H1 (cell line): ENCODE results near the gene ITLN1. TPM values are rescaled to one million over a fixed set of nuclear protein-coding genes. Genes with fewer than 3 reads are reported as not detected.

ENCODE experiments used
- CTCF ChIA-PET: fragments of 300-600 bp; sonication (Branson Sonifier 250); formaldehyde crosslinking; loops from one replicate; lab custom pipeline; 2021; ENCODE audit not compliant: partially characterized antibody; lab: Charles Lee
- POLR2A ChIA-PET: fragments of 300-600 bp; sonication (Branson Sonifier 250); formaldehyde crosslinking; loops from one replicate; lab custom pipeline; 2021; ENCODE audit warnings: inconsistent platforms; ENCODE audit not compliant: partially characterized antibody; lab: Charles Lee
- DNase-seq, 2 experiments: peaks; one replicate each; pipeline versions ENCODE4 v3.0.0 to v3.0.0-alpha.2; 2010 to 2022; ENCODE audit warnings: low spot score in 2 of 2, low read depth in 1 of 2, mixed read lengths in 1 of 2
- FAIRE-seq: peaks from 2 replicates; lab custom pipeline; 2011; peaks lifted over from hg19 to GRCh38; lab: Jason Lieb, UNC
- H2AFZ ChIP-seq: 2 replicates; pipeline ENCODE4 v1.8.1; 2012; ENCODE audit warnings: low read length, inconsistent platforms
- H2AK5ac ChIP-seq: 2 replicates; pipeline ENCODE4 v1.6.1; 2013; ENCODE audit warnings: low read depth, low read length
- H2BK120ac ChIP-seq: replicated peaks from 2 replicates; pipeline ENCODE3; 2013; ENCODE audit warnings: low read depth, low read length, inconsistent platforms
- H2BK12ac ChIP-seq: 2 replicates; pipeline ENCODE4 v1.6.1; 2013; ENCODE audit warnings: low read depth, low read length
- H2BK15ac ChIP-seq: 2 replicates; pipeline ENCODE4 v1.6.1; 2013; ENCODE audit warnings: low read length
- H2BK20ac ChIP-seq: 2 replicates; pipeline ENCODE4 v1.6.1; 2013; ENCODE audit warnings: low read length
- H2BK5ac ChIP-seq: 2 replicates; pipeline ENCODE4 v1.6.1; 2013; ENCODE audit warnings: low read depth, low read length
- H3K14ac ChIP-seq: 2 replicates; pipeline ENCODE4 v1.6.1; 2013; ENCODE audit warnings: inconsistent platforms; ENCODE audit not compliant: insufficient read length
- H3K18ac ChIP-seq: 2 replicates; pipeline ENCODE4 v1.6.1; 2013; ENCODE audit warnings: low read length; ENCODE audit errors: extremely low read depth
- H3K23ac ChIP-seq: 2 replicates; pipeline ENCODE4 v1.6.1; 2013; ENCODE audit warnings: inconsistent platforms; ENCODE audit not compliant: insufficient read length
- H3K23me2 ChIP-seq: 2 replicates; pipeline ENCODE4 v1.6.1; 2013; ENCODE audit warnings: low read depth, low read length
- H3K27ac ChIP-seq: 2 replicates; pipeline ENCODE4 v1.6.1; 2011; ENCODE audit warnings: low read depth, low read length, inconsistent platforms
- H3K27me3 ChIP-seq, 4 experiments: replicated peaks in 1 of 4; 1 replicate in 1 of 4; 2 replicates in 3 of 4; pipeline versions ENCODE4 v1.6.1 to v1.8.1; 2011 to 2013; ENCODE audit warnings: low read length in 3 of 4, mild to moderate bottlenecking in 3 of 4, inconsistent platforms in 2 of 4, mixed read lengths in 2 of 4, moderate library complexity in 1 of 4; ENCODE audit not compliant: control insufficient read depth in 3 of 4, insufficient read depth in 3 of 4; ENCODE audit errors: extremely low read depth in 1 of 4
- H3K36me3 ChIP-seq, 4 experiments: 2 replicates each; pipeline versions ENCODE4 v1.6.1 to v1.8.1; 2011 to 2013; ENCODE audit warnings: mild to moderate bottlenecking in 4 of 4, low read length in 3 of 4, moderate library complexity in 2 of 4, control low read depth in 1 of 4, inconsistent platforms in 1 of 4; ENCODE audit not compliant: insufficient read depth in 4 of 4, control insufficient read depth in 2 of 4
- H3K4ac ChIP-seq: replicated peaks from 2 replicates; pipeline ENCODE3; 2013; ENCODE audit warnings: low read length, low read depth, mixed read lengths, inconsistent platforms; ENCODE audit not compliant: insufficient read length
- H3K4me1 ChIP-seq, 4 experiments: replicated peaks in 1 of 4; 1 replicate in 1 of 4; 2 replicates in 3 of 4; pipeline versions ENCODE4 v1.6.1 to v1.8.1; 2011 to 2013; ENCODE audit warnings: low read length in 3 of 4, inconsistent platforms in 2 of 4, mixed read lengths in 1 of 4; ENCODE audit not compliant: insufficient read depth in 4 of 4, control insufficient read depth in 3 of 4
- H3K4me2 ChIP-seq, 2 experiments: 2 replicates each; pipeline versions ENCODE4 v1.6.1 to v1.8.1; 2011 to 2013; ENCODE audit warnings: low read depth in 2 of 2, low read length in 2 of 2, control low read depth in 1 of 2, inconsistent platforms in 1 of 2, mild to moderate bottlenecking in 1 of 2; ENCODE audit not compliant: insufficient read depth in 1 of 2
- H3K4me3 ChIP-seq, 4 experiments: fragments of 200-600, 300-600 bp in 1 of 4; sonication (generic), shearing (Covaris generic), sonication (Bioruptor Twin) in 1 of 4; 2 replicates each; pipeline versions ENCODE4 v1.5.1 to v1.8.1; 2011 to 2016; ENCODE audit warnings: low read length in 4 of 4, low read depth in 3 of 4, control low read depth in 2 of 4, inconsistent platforms in 2 of 4, mild to moderate bottlenecking in 2 of 4, mixed read lengths in 1 of 4, moderate library complexity in 1 of 4; ENCODE audit not compliant: insufficient read depth in 2 of 4; ENCODE audit errors: extremely low read depth in 1 of 4
- H3K56ac ChIP-seq: replicated peaks from 2 replicates; pipeline ENCODE3; 2013; ENCODE audit warnings: low read depth, mild to moderate bottlenecking, mixed read lengths, low read length, inconsistent platforms; ENCODE audit not compliant: insufficient read length
- H3K79me1 ChIP-seq: 2 replicates; pipeline ENCODE4 v1.6.1; 2013; ENCODE audit warnings: low read depth, low read length, control low read depth
- H3K79me2 ChIP-seq, 2 experiments: 2 replicates each; pipeline versions ENCODE4 v1.6.1 to v1.8.1; 2012 to 2013; ENCODE audit warnings: low read length in 2 of 2, mild to moderate bottlenecking in 2 of 2, inconsistent platforms in 1 of 2; ENCODE audit not compliant: insufficient read depth in 2 of 2, control insufficient read depth in 1 of 2
- H3K9ac ChIP-seq, 4 experiments: replicated peaks in 1 of 4; 1 replicate in 1 of 4; 2 replicates in 3 of 4; pipeline versions ENCODE4 v1.6.1 to v1.8.1; 2011 to 2013; ENCODE audit warnings: low read depth in 3 of 4, low read length in 3 of 4, control low read depth in 2 of 4, mild to moderate bottlenecking in 2 of 4, moderate library complexity in 2 of 4, inconsistent platforms in 1 of 4; ENCODE audit errors: extremely low read depth in 1 of 4
- H3K9me3 ChIP-seq, 2 experiments: 2 replicates each; pipeline versions ENCODE4 v1.6.1 to v1.8.1; 2012 to 2013; ENCODE audit warnings: mild to moderate bottlenecking in 2 of 2, moderate library complexity in 2 of 2, control low read depth in 1 of 2, inconsistent platforms in 1 of 2, low read depth in 1 of 2, low read length in 1 of 2, mixed read lengths in 1 of 2; ENCODE audit not compliant: insufficient read depth in 2 of 2
- H4K20me1 ChIP-seq, 2 experiments: replicated peaks in 1 of 2; 2 replicates each; pipeline versions ENCODE3 to v1.8.1; 2011 to 2013; ENCODE audit warnings: inconsistent platforms in 2 of 2, low read length in 2 of 2, mild to moderate bottlenecking in 1 of 2; ENCODE audit not compliant: insufficient read depth in 2 of 2, control insufficient read depth in 1 of 2
- H4K5ac ChIP-seq: 2 replicates; pipeline ENCODE4 v1.6.1; 2013; ENCODE audit warnings: low read length, low read depth, mixed read lengths, inconsistent platforms; ENCODE audit not compliant: insufficient read length
- H4K8ac ChIP-seq: 2 replicates; pipeline ENCODE4 v1.8.0; 2013; ENCODE audit warnings: mild to moderate bottlenecking, moderate library complexity, low read length, inconsistent platforms; ENCODE audit not compliant: insufficient read depth; ENCODE audit errors: extremely low read depth
- H4K91ac ChIP-seq: replicated peaks from 2 replicates; pipeline ENCODE3; 2013; ENCODE audit warnings: low read length, mixed read lengths, inconsistent platforms; ENCODE audit not compliant: insufficient read length
- EZH2 ChIP-seq: fragments of 200-600 bp; sonication (generic); IDR thresholded peaks from 2 replicates; pipeline ENCODE4 v1.7.1; 2012; ENCODE audit warnings: low read depth, mild to moderate bottlenecking, moderate library complexity, low read length, inconsistent platforms; ENCODE audit not compliant: severe bottlenecking
- GABPA ChIP-seq: IDR thresholded peaks from 2 replicates; pipeline ENCODE4 v1.6.1; 2011; ENCODE audit warnings: mild to moderate bottlenecking, low read length, moderate library complexity, borderline replicate concordance; ENCODE audit not compliant: insufficient read depth
- NRF1 ChIP-seq: IDR thresholded peaks from 2 replicates; pipeline ENCODE4 v1.6.1; 2011; ENCODE audit warnings: mild to moderate bottlenecking, low read depth, low read length, improper control_type of control experiment
- RFX5 ChIP-seq: IDR thresholded peaks from 2 replicates; pipeline ENCODE4 v1.6.1; 2011; ENCODE audit warnings: low read depth, low read length, improper control_type of control experiment, borderline replicate concordance
- RNF2 ChIP-seq: fragments of 200-900, 300-1000 bp; sonication (generic); IDR thresholded peaks from 2 replicates; pipeline ENCODE4 v1.7.1; 2016; ENCODE audit warnings: borderline replicate concordance, low read depth, mild to moderate bottlenecking, antibody characterized with exemption, low read length; ENCODE audit not compliant: poor library complexity, severe bottlenecking; ENCODE audit errors: missing control alignments
- TCF12 ChIP-seq: IDR thresholded peaks from 2 replicates; pipeline ENCODE4 v1.6.1; 2011; ENCODE audit warnings: low read depth, mild to moderate bottlenecking, low read length
- WGBS, 2 experiments: shearing (Covaris generic) in 1 of 2; methylation state at CpG; one replicate each; pipeline versions ENCODE4 v1.1.6 to v1.1.7; 2013 to 2015; ENCODE audit warnings: low lambda C conversion rate in 2 of 2, mixed read lengths in 2 of 2, inconsistent platforms in 1 of 2, low coverage in 1 of 2, missing lambda C conversion rate in 1 of 2; ENCODE audit not compliant: insufficient replicate concordance in 2 of 2, insufficient coverage in 1 of 2, insufficient read length in 1 of 2; ENCODE audit errors: extremely low coverage in 1 of 2, missing lambda C conversion rate in 1 of 2; 5-methylcytosine and 5-hydroxymethylcytosine counted together
- polyA plus RNA-seq, 7 experiments: library from polyadenylated mRNA; depleted of rRNA in 3 of 7; stranded (reverse) in 5 of 7; unstranded in 2 of 7; fragments of >200 nt in 5 of 7; fragments of 200-250 nt in 2 of 7; gene quantifications; 1 replicate in 5 of 7; 2 replicates in 1 of 7; 4 replicates in 1 of 7; pipeline versions ENCODE4 v1.2.1 to v1.2.3, GENCODE V29; 2011 to 2013; ENCODE audit warnings: missing spikeins in 2 of 7, mixed read lengths in 2 of 7
- total RNA-seq: library from RNA; stranded (reverse); fragmentation: NEBNext Ultra II Directional; extraction: Animal tissue kit (Norgen Biotek cat#: 25700); gene quantifications from 2 replicates; pipeline ENCODE4 v1.2.1, GENCODE V29; 2021

Gene ITLN1
- total and polyA plus RNA-seq, 2 of the 8 experiments (the other 6 are each of a cell fraction or from before 2014, with no cell fraction given): not detected

- H2BK15ac ChIP-seq: no peak overlapping the region
- H3K36me3 ChIP-seq: no peaks in the 10 kb centered on the region
- H3K14ac ChIP-seq: no peak overlapping the region
- H4K91ac ChIP-seq: no peak overlapping the region
- TF ChIP-seq GABPA (no peak), TCF12 (no peak), RNF2 (no peak), EZH2 (no peak), RFX5 (no peak), NRF1 (no peak)
- FAIRE-seq (no peak), DNase-seq (no peak)
- no peak overlapping the region for H3K4me3 ChIP-seq
- H2BK12ac ChIP-seq: no peak overlapping the region
- no peak overlapping the region for H3K56ac ChIP-seq
- no peaks in the 10 kb centered on the region for H3K27me3 ChIP-seq
- no peak overlapping the region for H3K27ac ChIP-seq
- no peak overlapping the region for H2AK5ac ChIP-seq
- H3K4me2 ChIP-seq: no peak overlapping the region
- ChIA-PET POLR2A (no interaction called here), CTCF (interaction anchor here (0.7 to 5.9 kb wide), 17 partner anchors 20 to 211 kb away, joined by 3 to 35 read pairs (median 4); partner anchors contain the start of genes CD244 and ITLN2)
- no peak overlapping the region for H2BK5ac ChIP-seq
- no peak overlapping the region for H4K5ac ChIP-seq
- no peaks in the 10 kb centered on the region; the same call in 1 of the 2 replicates for H3K23me2 ChIP-seq
- 92 to 100% methylated on average over 2 to 13 of the region's 13 CpGs for WGBS, 2 experiments
- H2BK20ac ChIP-seq: no peak overlapping the region
- H3K18ac ChIP-seq: no peak overlapping the region
- H3K9me3 ChIP-seq: no peaks in the 10 kb centered on the region
- no peak overlapping the region for H3K23ac ChIP-seq
- no peak overlapping the region for H3K9ac ChIP-seq
- H4K20me1 ChIP-seq: no peaks in the 10 kb centered on the region
- no peak overlapping the region for H2BK120ac ChIP-seq
- no peaks in the 10 kb centered on the region for H3K79me1 ChIP-seq
- H3K79me2 ChIP-seq: no peaks in the 10 kb centered on the region
- no peak overlapping the region for H2AFZ ChIP-seq
- H3K4me1 ChIP-seq: no peaks in the 10 kb centered on the region
- H4K8ac ChIP-seq: no peak overlapping the region
- H3K4ac ChIP-seq: no peak overlapping the region
These were observed 1.1 kb downstream of the ITLN1 start for GRCh38 chr1:160883581-160884513.
